GM23248 (cell line): ENCODE results near the gene HOXB4.

Source experiments
- EZH2 ChIP-seq: fragments of 200-600 bp; sonication (generic); IDR thresholded peaks from 2 replicates; pipeline ENCODE4 v1.6.1; 2018; ENCODE audit warnings: antibody characterized with exemption, mild to moderate bottlenecking; ENCODE audit not compliant: insufficient read depth, poor library complexity, severe bottlenecking
- EZH2phosphoT487 ChIP-seq: fragments of 200-600 bp; sonication (generic); IDR thresholded peaks from 2 replicates; pipeline ENCODE4 v1.6.1; 2018; ENCODE audit warnings: antibody characterized with exemption, moderate library complexity, mild to moderate bottlenecking, low read depth; ENCODE audit not compliant: insufficient read depth

GRCh38 chr17:48613862-48614694, 35.9 kb upstream of the HOXB4 start:
- TF ChIP-seq EZH2 (peak; percentile 97), EZH2phosphoT487 (peak; percentile 81)
